Hepatocyte (in vitro differentiated cells): Measurements from ENCODE around the gene ZNF664. TPM values are rescaled to one million over a fixed set of nuclear protein-coding genes. Genes with fewer than 3 reads are reported as not detected.

Experiments used
- DNase-seq: peaks from one replicate; pipeline ENCODE4 v3.0.0-alpha.2; 2016; ENCODE audit warnings: low spot score
- H2AFZ ChIP-seq: fragments of 200-600 bp; sonication (generic); 2 replicates; pipeline ENCODE4 v1.6.0; 2016; ENCODE audit warnings: antibody characterized with exemption, mild to moderate bottlenecking
- H3K27ac ChIP-seq: fragments of 200-600 bp; sonication (generic); 2 replicates; pipeline ENCODE4 v1.5.1; 2016; ENCODE audit warnings: mild to moderate bottlenecking
- H3K27me3 ChIP-seq: fragments of 200-600 bp; sonication (generic); 2 replicates; pipeline ENCODE4 v1.6.1; 2016
- H3K36me3 ChIP-seq: fragments of 200-600 bp; sonication (generic); replicated peaks from 2 replicates; pipeline ENCODE4 v1.5.1; 2016; ENCODE audit warnings: low read depth; ENCODE audit not compliant: insufficient read depth
- H3K4me1 ChIP-seq: fragments of 200-600 bp; sonication (generic); 2 replicates; pipeline ENCODE4 v1.5.1; 2016; ENCODE audit warnings: mild to moderate bottlenecking, moderate library complexity; ENCODE audit not compliant: insufficient read depth
- H3K4me2 ChIP-seq: fragments of 200-600 bp; sonication (generic); 2 replicates; pipeline ENCODE4 v1.6.0; 2016
- H3K4me3 ChIP-seq: fragments of 200-600 bp; sonication (generic); 2 replicates; pipeline ENCODE4 v1.5.1; 2016; ENCODE audit warnings: mild to moderate bottlenecking
- H3K79me2 ChIP-seq: fragments of 200-600 bp; sonication (generic); 2 replicates; pipeline ENCODE4 v1.6.0; 2017; ENCODE audit warnings: mild to moderate bottlenecking
- H3K9me2 ChIP-seq: fragments of 200-600 bp; sonication (generic); replicated peaks from 2 replicates; pipeline ENCODE4 v1.6.0; 2017; ENCODE audit warnings: mild to moderate bottlenecking; ENCODE audit not compliant: insufficient read depth
- H3K9me3 ChIP-seq: fragments of 200-600 bp; sonication (generic); 2 replicates; pipeline ENCODE4 v1.5.1; 2016; ENCODE audit warnings: low read depth, mild to moderate bottlenecking
- H4K20me1 ChIP-seq: fragments of 200-600 bp; sonication (generic); 2 replicates; pipeline ENCODE4 v1.6.0; 2016; ENCODE audit warnings: mild to moderate bottlenecking; ENCODE audit not compliant: insufficient read depth, poor library complexity, severe bottlenecking
- CTCF ChIP-seq: fragments of 200-600 bp; sonication (generic); IDR thresholded peaks from 2 replicates; pipeline ENCODE4 v1.5.1; 2016; ENCODE audit warnings: antibody characterized with exemption, mild to moderate bottlenecking; ENCODE audit not compliant: poor library complexity
- EZH2 ChIP-seq: fragments of 200-600 bp; sonication (generic); IDR thresholded peaks from 2 replicates; pipeline ENCODE4 v1.6.1; 2016; ENCODE audit warnings: antibody characterized with exemption, mild to moderate bottlenecking, borderline replicate concordance
- EZH2phosphoT487 ChIP-seq: fragments of 200-600 bp; sonication (generic); IDR thresholded peaks from one replicate; pipeline ENCODE4 v1.6.1; 2018; ENCODE audit warnings: antibody characterized with exemption, mild to moderate bottlenecking, low read depth, moderate library complexity; ENCODE audit not compliant: unreplicated experiment, severe bottlenecking
- WGBS: methylation state at CpG from one replicate; pipeline ENCODE4 v1.1.6; 2016; ENCODE audit warnings: low lambda C conversion rate; ENCODE audit errors: missing lambda C conversion rate; 5-methylcytosine and 5-hydroxymethylcytosine counted together
- polyA plus RNA-seq: library from polyadenylated mRNA; unstranded; fragments of >200 nt; fragmentation: Nextera tagmentation; extraction: Ambion mirVana; gene quantifications from 2 replicates; pipeline ENCODE4 v1.2.1, GENCODE V29; 2016
- total RNA-seq: library from RNA; depleted of rRNA; stranded (reverse); fragments of >200 nt; gene quantifications from 2 replicates; pipeline ENCODE4 v1.2.3, GENCODE V29; 2014

Gene ZNF664
- total and polyA plus RNA-seq, 2 experiments from 2014 or later = 17.6 to 80.4 TPM

DNA sequence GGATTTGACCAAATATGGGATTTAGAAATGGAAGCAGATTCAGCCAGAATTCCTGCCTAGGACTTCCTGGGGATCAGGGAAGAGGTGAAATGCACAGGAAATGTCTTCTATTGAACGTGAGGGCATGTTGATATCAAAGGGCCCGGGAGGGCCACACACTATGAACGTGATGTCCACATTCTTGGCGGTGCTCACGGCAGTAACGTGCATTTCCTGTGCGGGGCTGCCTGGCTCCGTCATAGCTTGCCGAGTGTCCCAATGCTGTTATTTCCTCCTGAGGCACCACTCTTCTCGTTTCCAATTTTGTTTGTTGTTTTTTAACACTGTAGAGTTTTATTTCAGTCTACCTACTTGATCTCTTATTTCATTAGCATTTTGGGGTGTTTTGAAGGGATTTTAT lies 67.3 kb downstream of the ZNF664 start:
- TF ChIP-seq EZH2phosphoT487 = no peak
- no peak for TF ChIP-seq CTCF
- TF ChIP-seq EZH2 = no peak
- no peak for DNase-seq
- 76% methylated on average over 10 of the region's 10 CpGs for whole genome bisulfite sequencing

GRCh38 chr12:124040737-124041136 lies 67.7 kb downstream of the ZNF664 start:
- 81% methylated on average over 2 of the region's 2 CpGs for WGBS
- Histone ChIP-seq H4K20me1 (no peaks in the 10 kb centered on the region), H3K27ac (no peak overlapping the region), H3K36me3 (no peaks in the 10 kb centered on the region), H2AFZ (no peak overlapping the region), H3K4me3 (no peak overlapping the region), H3K79me2 (no peaks in the 10 kb centered on the region), H3K27me3 (no peaks in the 10 kb centered on the region), H3K9me3 (no peaks in the 10 kb centered on the region), H3K4me2 (no peak overlapping the region), H3K9me2 (no peaks in the 10 kb centered on the region), H3K4me1 (no peaks in the 10 kb centered on the region)
- no peak for TF ChIP-seq CTCF
- TF ChIP-seq EZH2phosphoT487 = no peak
- TF ChIP-seq EZH2 = no peak
- no peak for DNase-seq

More for the DNA sequence above, 67.3 kb downstream of the ZNF664 start:
- Histone ChIP-seq H3K4me3 (no peak overlapping the region), H3K27me3 (no peaks in the 10 kb centered on the region), H2AFZ (no peak overlapping the region), H3K27ac (no peak overlapping the region), H4K20me1 (no peaks in the 10 kb centered on the region), H3K36me3 (no peaks in the 10 kb centered on the region), H3K9me3 (no peaks in the 10 kb centered on the region), H3K4me2 (no peak overlapping the region), H3K79me2 (no peaks in the 10 kb centered on the region), H3K9me2 (no peaks in the 10 kb centered on the region), H3K4me1 (no peaks in the 10 kb centered on the region)

DNA sequence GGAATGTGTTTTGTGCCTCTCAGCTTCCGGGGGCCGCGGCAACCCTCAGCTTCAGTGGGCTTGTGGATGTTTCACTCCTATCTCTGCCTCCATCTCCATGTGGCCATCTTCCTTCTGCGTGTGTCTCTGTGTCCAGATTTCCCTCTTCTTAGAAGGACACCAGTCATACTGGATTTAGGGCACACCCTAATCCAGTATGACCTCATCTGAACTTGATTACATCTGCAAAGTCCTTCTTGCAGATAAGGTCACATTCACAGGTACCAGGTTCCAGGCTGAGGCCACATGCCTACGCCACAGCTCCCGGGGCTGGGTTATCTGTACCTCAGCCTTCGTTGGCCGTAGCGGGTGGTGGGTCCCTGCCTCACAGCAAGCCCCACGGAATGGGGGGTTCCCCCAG lies 68.9 kb downstream of the ZNF664 start:
- Histone ChIP-seq H3K27ac (no peak overlapping the region), H3K9me2 (no peaks in the 10 kb centered on the region), H3K4me3 (no peak overlapping the region), H3K27me3 (no peaks in the 10 kb centered on the region), H4K20me1 (no peaks in the 10 kb centered on the region), H2AFZ (no peak overlapping the region), H3K36me3 (no peaks in the 10 kb centered on the region), H3K79me2 (no peaks in the 10 kb centered on the region), H3K4me2 (no peak overlapping the region), H3K9me3 (no peaks in the 10 kb centered on the region), H3K4me1 (no peaks in the 10 kb centered on the region)
- no peak for DNase-seq
- TF ChIP-seq EZH2 = no peak
- 93% methylated on average over 10 of the region's 10 CpGs for WGBS

GRCh38 chr12:124044021-124044420 lies 71.0 kb downstream of the ZNF664 start:
- WGBS = 88% methylated on average over 8 of the region's 8 CpGs
- Histone ChIP-seq H3K4me3 (no peak overlapping the region), H3K27ac (no peak overlapping the region), H3K4me2 (no peak overlapping the region), H3K4me1 (no peaks in the 10 kb centered on the region), H4K20me1 (no peaks in the 10 kb centered on the region), H3K9me3 (no peaks in the 10 kb centered on the region), H3K36me3 (no peaks in the 10 kb centered on the region), H2AFZ (no peak overlapping the region), H3K79me2 (no peaks in the 10 kb centered on the region), H3K9me2 (no peaks in the 10 kb centered on the region), H3K27me3 (no peaks in the 10 kb centered on the region)
- TF ChIP-seq CTCF = no peak
- no peak for DNase-seq
